HG03521 (cell line): ENCODE measurements around the gene RSPO1.

ENCODE experiments used
- ATAC-seq: cut with Tn5 transposase; IDR thresholded peaks from one replicate; pipeline ENCODE4 v1.9.1; 2021; ENCODE audit warnings: mild to moderate bottlenecking, moderate library complexity; ENCODE audit not compliant: unreplicated experiment

RSPO1 gene

GRCh38 chr1:37574834-37575480, 59.7 kb downstream of the RSPO1 start:
- ATAC-seq = no peak

- ATAC-seq = no peak
Measured at GRCh38 chr1:37570528-37571334, 64.0 kb downstream of the RSPO1 start.

- no peak for ATAC-seq
Measured at GRCh38 chr1:37567023-37567422, 67.7 kb downstream of the RSPO1 start.

GRCh38 chr1:37564892-37565291, 69.8 kb downstream of the RSPO1 start:
- no peak for ATAC-seq

- ATAC-seq = no peak
Measured at GRCh38 chr1:37562984-37563383, 71.7 kb downstream of the RSPO1 start.
